K562 (cell line): Measurements from ENCODE around the gene RCE1. TPM values are rescaled to one million over a fixed set of nuclear protein-coding genes. Genes with fewer than 3 reads are reported as not detected.

ENCODE experiments used
- ARID2 ChIP-seq: fragments of 450-650 bp; IDR thresholded peaks from 2 replicates; pipeline ENCODE4 v1.6.1; 2017; ENCODE audit warnings: antibody characterized with exemption, mild to moderate bottlenecking
- ASH1L ChIP-seq: fragments of 450-650 bp; IDR thresholded peaks from 2 replicates; pipeline ENCODE4 v1.6.1; 2018; ENCODE audit warnings: borderline replicate concordance, mild to moderate bottlenecking, low read depth; ENCODE audit not compliant: partially characterized antibody
- CBX8 ChIP-seq: fragments of 200-600 bp; sonication (generic); IDR thresholded peaks from 2 replicates; pipeline ENCODE4 v1.6.1; 2012; ENCODE audit warnings: borderline replicate concordance, mixed run types, low read depth, mild to moderate bottlenecking, moderate library complexity, mixed read lengths, low read length, control low read depth, inconsistent platforms; ENCODE audit not compliant: poor library complexity, severe bottlenecking; ENCODE audit errors: extremely low read depth
- DACH1 ChIP-seq: fragments of 450-650 bp; IDR thresholded peaks from 2 replicates; pipeline ENCODE4 v1.6.1; 2018; ENCODE audit not compliant: partially characterized antibody
- E2F1 ChIP-seq: sonication (generic); formaldehyde crosslinking; IDR thresholded peaks from 2 replicates; pipeline ENCODE4 v1.8.1; 2023; ENCODE audit warnings: mild to moderate bottlenecking, missing genetic modification reagents, moderate library complexity
- EP400 ChIP-seq: fragments of 450-650 bp; IDR thresholded peaks from 2 replicates; pipeline ENCODE4 v1.6.1; 2017; ENCODE audit warnings: antibody characterized with exemption, mild to moderate bottlenecking, moderate library complexity
- KAT7 ChIP-seq: sonication (generic); formaldehyde crosslinking; IDR thresholded peaks from 2 replicates; pipeline ENCODE4 v1.8.0; 2022; ENCODE audit warnings: missing genetic modification reagents, mild to moderate bottlenecking, borderline replicate concordance
- MAZ ChIP-seq, 2 experiments: fragments of 450-650 bp in 1 of 2; sonication (generic) in 1 of 2; formaldehyde crosslinking; IDR thresholded peaks in 1 of 2; conservative IDR thresholded peaks in 1 of 2; 2 replicates each; pipeline versions ENCODE4 v1.4.0 to v1.5.0; 2020; ENCODE audit warnings: mild to moderate bottlenecking in 1 of 2, missing genetic modification reagents in 1 of 2
- MXI1 ChIP-seq: IDR thresholded peaks from 2 replicates; pipeline ENCODE4 v1.6.1; 2011; ENCODE audit warnings: low read depth, mild to moderate bottlenecking, improper control_type of control experiment, low read length
- NFE2L1 ChIP-seq: fragments of 450-650 bp; IDR thresholded peaks from 2 replicates; pipeline ENCODE4 v1.6.1; 2016; ENCODE audit warnings: missing genetic modification characterization, low read depth, mild to moderate bottlenecking, missing compliant biosample characterization, moderate library complexity, borderline replicate concordance
- NFRKB ChIP-seq: fragments of 450-650 bp; IDR thresholded peaks from 2 replicates; pipeline ENCODE4 v1.6.1; 2016; ENCODE audit warnings: low read depth
- NKRF ChIP-seq: fragments of 450-650 bp; IDR thresholded peaks from 2 replicates; pipeline ENCODE4 v1.6.1; 2016; ENCODE audit warnings: borderline replicate concordance
- NR2C2 ChIP-seq, 2 experiments: fragments of 200-800 bp in 1 of 2; sonication (Bioruptor generic) in 1 of 2; sonication (generic) in 1 of 2; formaldehyde crosslinking in 1 of 2; IDR thresholded peaks; 2 replicates each; pipeline versions ENCODE4 v1.6.1 to v1.8.0; 2016 to 2022; ENCODE audit warnings: mild to moderate bottlenecking in 1 of 2, missing compliant biosample characterization in 1 of 2, missing genetic modification characterization in 1 of 2, missing genetic modification reagents in 1 of 2
- PURB ChIP-seq: sonication (generic); formaldehyde crosslinking; IDR thresholded peaks from 2 replicates; pipeline ENCODE4 v1.9.0; 2021; ENCODE audit warnings: low read depth, mild to moderate bottlenecking, missing genetic modification reagents
- RFX7 ChIP-seq: fragments of 250-450 bp; sonication (Bioruptor Pico); IDR thresholded peaks from 2 replicates; pipeline ENCODE4 v1.5.1; 2021; ENCODE audit warnings: mild to moderate bottlenecking
- STAG1 ChIP-seq: sonication (generic); formaldehyde crosslinking; IDR thresholded peaks from 2 replicates; pipeline ENCODE4 v1.5.0; 2020; ENCODE audit warnings: missing genetic modification reagents, borderline replicate concordance
- SUPT5H ChIP-seq: fragments of 450-650 bp; IDR thresholded peaks from 2 replicates; pipeline ENCODE4 v1.6.1; 2016
- ZKSCAN3 ChIP-seq: fragments of 250-450 bp; sonication (Bioruptor Pico); IDR thresholded peaks from 2 replicates; pipeline ENCODE4 v1.4.0; 2020
- ZNF175 ChIP-seq: fragments of 200-800 bp; sonication (Bioruptor generic); IDR thresholded peaks from 2 replicates; pipeline ENCODE4 v1.6.1; 2016; ENCODE audit warnings: low read depth, mild to moderate bottlenecking, missing genetic modification characterization, missing compliant biosample characterization
- ZNF224 ChIP-seq: sonication (generic); formaldehyde crosslinking; IDR thresholded peaks from 2 replicates; pipeline ENCODE4 v1.8.0; 2022; ENCODE audit warnings: mild to moderate bottlenecking, missing genetic modification reagents
- ZNF644 ChIP-seq: fragments of 200-800 bp; sonication (Bioruptor generic); IDR thresholded peaks from 2 replicates; pipeline ENCODE4 v1.6.1; 2016; ENCODE audit warnings: low read depth, missing genetic modification characterization, missing compliant biosample characterization
- polyA plus RNA-seq, 8 experiments: library from polyadenylated mRNA; depleted of rRNA in 4 of 8; stranded (reverse) in 5 of 8; unstranded in 3 of 8; fragments of >200 nt; fragmentation: Nextera tagmentation in 2 of 8; fragmentation: Illumina TruSeq in 1 of 8; extraction: Ambion mirVana in 2 of 8; extraction: Trizol in 1 of 8; gene quantifications; 2 replicates each; pipeline versions ENCODE4 v1.2.1 to v1.2.3, GENCODE V29; 2011 to 2014; ENCODE audit warnings: inconsistent platforms in 1 of 8, missing spikeins in 1 of 8
- total RNA-seq, 7 experiments: library from RNA; depleted of rRNA in 6 of 7; stranded (reverse); fragments of >200 nt in 6 of 7; fragmentation: Illumina TruSeq in 2 of 7; extraction: Trizol in 2 of 7; gene quantifications; 2 replicates each; pipeline versions ENCODE4 v1.2.1 to v1.2.3, GENCODE V29; 2011 to 2021; ENCODE audit warnings: low replicate concordance in 1 of 7
- TF ChIP-seq, protein P1 (sequence below): sonication (generic); formaldehyde crosslinking; IDR thresholded peaks from 2 replicates; pipeline ENCODE4 v1.8.1; 2022; ENCODE audit warnings: missing genetic modification reagents

RCE1 gene
- total and polyA plus RNA-seq, 9 of the 15 experiments (the other 6 are each of a cell fraction or from before 2014, with no cell fraction given): 0.75 to 41.5 (median 15.1) TPM

GRCh38 chr11:66842896-66843775, at the start of gene RCE1 (continued):
- no peak for TF ChIP-seq CBX8
- no peak for TF ChIP-seq MXI1
- TF ChIP-seq ZNF175 (CRISPR knock-in tag): no peak
- no peak for TF ChIP-seq E2F1 (CRISPR knock-in tag)
- peak; percentile 97 to 98 for TF ChIP-seq MAZ (CRISPR knock-in tag; conservative IDR thresholded peaks at IDR 0.05 in 1 of 2, IDR thresholded peaks at IDR 0.05 in 1 of 2)
- no peak for TF ChIP-seq ASH1L
- no peak for TF ChIP-seq ZNF224 (CRISPR knock-in tag)
- no peak for TF ChIP-seq RFX7 (CRISPR knock-in tag)
- TF ChIP-seq STAG1 (CRISPR knock-in tag): no peak
- peak; percentile 16; the same call in 1 of the 2 replicates for TF ChIP-seq KAT7 (CRISPR knock-in tag)
- TF ChIP-seq DACH1: peak; percentile 14
- TF ChIP-seq NFE2L1 (tag): no peak
- peak; percentile 85 for TF ChIP-seq SUPT5H
- no peak for TF ChIP-seq ARID2
- TF ChIP-seq NR2C2 (CRISPR knock-in tag; IDR thresholded peaks at IDR 0.05): peak; percentile 88
- peak; percentile 96 for TF ChIP-seq NR2C2 (tag; IDR thresholded peaks at IDR 0.05)
- TF ChIP-seq NKRF: peak; percentile 76
- TF ChIP-seq, protein P1, sequence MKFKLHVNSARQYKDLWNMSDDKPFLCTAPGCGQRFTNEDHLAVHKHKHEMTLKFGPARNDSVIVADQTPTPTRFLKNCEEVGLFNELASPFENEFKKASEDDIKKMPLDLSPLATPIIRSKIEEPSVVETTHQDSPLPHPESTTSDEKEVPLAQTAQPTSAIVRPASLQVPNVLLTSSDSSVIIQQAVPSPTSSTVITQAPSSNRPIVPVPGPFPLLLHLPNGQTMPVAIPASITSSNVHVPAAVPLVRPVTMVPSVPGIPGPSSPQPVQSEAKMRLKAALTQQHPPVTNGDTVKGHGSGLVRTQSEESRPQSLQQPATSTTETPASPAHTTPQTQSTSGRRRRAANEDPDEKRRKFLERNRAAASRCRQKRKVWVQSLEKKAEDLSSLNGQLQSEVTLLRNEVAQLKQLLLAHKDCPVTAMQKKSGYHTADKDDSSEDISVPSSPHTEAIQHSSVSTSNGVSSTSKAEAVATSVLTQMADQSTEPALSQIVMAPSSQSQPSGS: peak; percentile 93
- TF ChIP-seq ZKSCAN3: no peak
- TF ChIP-seq PURB (CRISPR knock-in tag): no peak
- TF ChIP-seq NFRKB: no peak
- TF ChIP-seq EP400: peak; percentile 87
- 0 out of 2 replicates have a peak, but pooled peaks have one; percentile 52 for TF ChIP-seq ZNF644 (tag)
